Colon (tissue), 2 donors: ENCODE measurements around the gene RGS1.
"Not testable (repeated sequence)": the region's sequence is repeated elsewhere in the genome, so short reads cannot be mapped to it uniquely, and the experiment has no call there.

Experiments used
- FAIRE-seq: peaks from 2 replicates; lab custom pipeline; 2012; peaks lifted over from hg19 to GRCh38; lab: Jason Lieb, UNC
- donor health status: control.
- donor health status: control.

The RGS1 gene, protein sequence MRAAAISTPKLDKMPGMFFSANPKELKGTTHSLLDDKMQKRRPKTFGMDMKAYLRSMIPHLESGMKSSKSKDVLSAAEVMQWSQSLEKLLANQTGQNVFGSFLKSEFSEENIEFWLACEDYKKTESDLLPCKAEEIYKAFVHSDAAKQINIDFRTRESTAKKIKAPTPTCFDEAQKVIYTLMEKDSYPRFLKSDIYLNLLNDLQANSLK

DNA sequence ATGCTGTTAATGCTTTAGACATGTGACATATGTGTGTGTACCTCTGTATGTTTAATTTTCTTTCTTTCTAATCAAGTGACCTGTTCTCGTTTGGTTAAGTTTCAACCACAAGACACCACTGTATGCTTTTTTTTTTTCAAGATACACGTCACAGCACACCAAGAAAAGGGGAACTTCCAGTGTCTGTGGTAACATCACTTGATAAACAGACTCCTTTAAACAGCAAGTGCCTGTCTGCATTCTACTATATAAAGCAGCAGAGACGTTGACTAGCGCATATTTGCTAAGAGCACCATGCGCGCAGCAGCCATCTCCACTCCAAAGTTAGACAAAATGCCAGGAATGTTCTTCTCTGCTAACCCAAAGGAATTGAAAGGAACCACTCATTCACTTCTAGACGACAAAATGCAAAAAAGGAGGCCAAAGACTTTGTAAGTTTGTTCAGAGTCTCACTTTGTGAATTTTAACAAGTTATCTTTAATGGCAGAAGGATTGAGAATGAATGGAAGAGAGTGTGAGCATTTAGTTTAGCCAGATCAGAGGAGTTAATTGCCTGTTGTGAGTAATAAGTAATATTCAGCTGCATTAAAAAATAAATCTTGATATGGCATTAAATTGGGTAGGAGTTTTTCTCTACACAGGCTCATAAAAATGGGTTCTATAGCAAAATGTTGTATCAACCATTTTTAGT lies at the start of gene RGS1:
Gene RGS1 (plus strand): TSS at position 275 of the 691 bp plus-strand sequence. CDS start 20 bp downstream, at position 295.
- no peak for FAIRE-seq

- no peak for FAIRE-seq
Measured at GRCh38 chr1:192527111-192527795, 48.3 kb upstream of the RGS1 start.

DNA sequence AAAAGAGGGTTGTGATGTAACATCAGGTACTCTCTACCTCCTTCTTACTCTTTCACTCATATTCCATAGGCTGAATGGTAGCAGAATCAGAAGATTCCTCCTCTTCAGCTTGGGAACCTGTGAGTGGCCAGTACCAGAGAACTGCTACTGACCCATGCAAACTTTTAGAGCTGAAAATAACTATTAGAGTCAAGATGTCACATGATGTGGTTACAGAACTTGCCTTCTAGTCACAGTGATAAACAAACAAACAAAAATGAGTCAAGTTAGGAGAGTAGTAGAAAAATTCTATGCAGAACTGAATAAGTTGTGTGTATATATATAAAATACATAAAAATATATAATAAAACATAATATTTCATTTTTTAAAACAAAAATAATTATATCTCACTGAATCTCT lies 47.6 kb upstream of the RGS1 start:
- FAIRE-seq, result no peak

- FAIRE-seq, result no peak
Measured at GRCh38 chr1:192529031-192529755, 46.4 kb upstream of the RGS1 start.

DNA sequence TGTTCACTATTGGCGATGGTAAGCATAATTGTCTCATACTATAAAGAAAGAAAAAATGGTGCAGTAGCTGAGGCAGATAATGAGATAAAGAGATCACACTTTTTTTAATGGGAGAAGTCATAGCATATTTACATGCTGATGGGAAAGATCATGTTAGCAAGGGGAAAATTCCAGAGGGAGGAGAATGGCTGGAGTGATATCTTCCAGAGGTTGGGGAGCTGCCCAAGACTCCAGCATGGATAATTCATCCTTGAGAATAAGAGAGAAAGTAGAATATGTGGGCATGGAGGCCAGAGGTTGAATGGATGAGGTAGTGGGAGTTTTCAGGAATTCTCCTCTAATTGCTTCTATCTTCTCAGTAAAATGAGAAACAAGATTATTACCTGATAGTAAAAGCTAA lies 45.8 kb upstream of the RGS1 start:
- FAIRE-seq, result no peak

DNA sequence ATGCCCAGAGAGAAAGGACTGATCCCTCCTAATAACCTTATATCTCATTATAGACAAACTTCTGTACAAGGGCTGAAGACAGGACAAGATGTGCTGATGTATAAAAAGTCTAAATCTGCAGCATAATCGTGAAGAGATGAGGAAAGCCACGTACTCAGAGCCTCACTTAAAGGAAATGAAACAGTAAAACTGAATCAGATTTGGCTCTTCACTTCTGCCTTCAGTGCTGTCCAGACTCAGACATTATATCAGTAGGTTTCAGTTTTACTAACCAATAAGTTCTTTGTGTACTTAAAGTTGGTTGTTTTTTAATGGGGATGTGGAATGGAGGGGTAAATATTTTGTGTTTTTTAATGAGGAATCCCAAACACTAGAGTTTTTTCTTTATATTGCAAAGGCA lies 45.3 kb upstream of the RGS1 start:
- peak; percentile 38 for FAIRE-seq

- not testable (repeated sequence) for FAIRE-seq
Measured at GRCh38 chr1:192531037-192531703, 44.4 kb upstream of the RGS1 start.

- no peak for FAIRE-seq
Measured at GRCh38 chr1:192534666-192535065, 40.9 kb upstream of the RGS1 start.

- FAIRE-seq, result no peak
Measured at GRCh38 chr1:192535916-192536664, 39.5 kb upstream of the RGS1 start.

GRCh38 chr1:192538407-192539296 lies 36.9 kb upstream of the RGS1 start:
- no peak for FAIRE-seq

GRCh38 chr1:192539297-192540092 lies 36.1 kb upstream of the RGS1 start:
- FAIRE-seq, result no peak

GRCh38 chr1:192543445-192543844 lies 32.1 kb upstream of the RGS1 start:
- FAIRE-seq, result no peak

DNA sequence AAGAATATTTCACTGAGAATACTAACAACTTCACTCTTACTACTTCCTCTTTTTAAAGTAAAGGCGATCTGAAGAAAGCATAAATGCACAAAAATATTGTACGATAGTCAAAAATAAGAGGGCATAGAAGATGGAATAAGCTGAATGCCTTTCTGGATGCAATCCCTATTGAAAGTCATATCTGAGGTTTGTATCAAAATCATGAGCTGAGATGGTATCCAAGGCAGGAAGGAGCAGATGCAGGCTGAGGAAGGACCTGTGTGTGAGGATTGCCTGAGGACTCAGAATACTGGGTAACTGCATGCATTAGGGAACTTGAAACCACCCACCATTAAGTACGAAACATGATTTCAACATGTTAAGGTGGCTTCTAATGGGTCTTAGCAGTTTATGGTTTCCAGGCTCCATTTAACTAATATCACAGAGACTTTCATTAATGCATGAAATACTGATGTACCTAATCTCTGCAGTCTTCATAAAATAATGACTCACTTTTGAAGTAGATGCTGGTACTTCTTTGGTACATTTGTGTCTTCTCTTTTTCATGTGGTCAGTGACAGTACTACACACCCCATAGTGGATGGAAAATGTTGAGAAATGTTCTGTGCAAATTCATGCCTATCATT lies 29.6 kb upstream of the RGS1 start:
- no peak for FAIRE-seq

GRCh38 chr1:192546596-192547190 lies 28.9 kb upstream of the RGS1 start:
- no peak for FAIRE-seq

DNA sequence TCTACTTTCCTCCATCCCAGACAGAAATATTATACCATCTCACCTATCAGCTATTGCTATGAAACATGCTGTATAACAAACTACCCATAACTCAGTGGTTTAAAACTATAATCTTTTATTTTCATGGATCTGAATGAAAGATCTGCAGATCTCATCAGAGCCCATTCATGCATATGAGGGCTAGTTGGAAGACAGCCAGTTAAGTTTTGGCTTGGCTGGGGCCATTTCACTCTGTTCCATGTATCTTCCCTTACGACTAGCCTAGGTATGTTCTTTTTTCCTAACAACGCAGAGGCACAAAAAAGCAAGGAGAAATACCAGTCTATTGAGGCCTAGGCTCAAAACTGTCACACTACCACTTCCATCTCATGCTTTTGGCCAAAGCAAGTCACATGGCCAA lies 28.1 kb upstream of the RGS1 start:
- FAIRE-seq, result no peak

GRCh38 chr1:192549937-192550336 lies 25.6 kb upstream of the RGS1 start:
- FAIRE-seq, result no peak

DNA sequence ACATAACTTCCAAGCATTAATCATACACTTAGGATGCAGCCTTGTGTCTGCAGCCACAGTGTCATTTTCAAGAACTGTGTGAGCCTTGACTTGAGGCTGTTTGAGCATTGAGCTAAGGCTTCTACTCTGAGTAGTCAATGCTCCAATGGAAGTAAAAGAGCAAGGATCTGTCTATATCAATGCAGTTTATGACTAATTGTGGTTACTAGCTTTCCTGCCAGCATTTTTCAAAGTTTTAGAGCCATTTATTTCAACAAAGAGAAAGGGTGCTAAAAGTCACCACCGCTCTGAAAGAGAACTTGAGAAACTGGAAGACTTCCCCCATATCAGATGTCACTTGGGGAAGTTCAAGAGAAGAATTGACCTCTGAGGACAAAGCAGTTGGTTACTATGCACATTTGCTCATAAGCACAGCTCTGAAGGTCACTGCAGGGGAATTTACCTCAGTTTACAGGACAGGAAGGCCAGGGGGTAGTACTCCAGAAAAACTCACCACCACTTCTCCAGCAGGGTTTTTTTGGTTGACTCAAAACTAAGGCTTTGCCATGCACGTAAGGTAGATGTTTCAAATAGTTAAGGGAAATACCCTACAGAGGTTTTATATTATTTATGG lies 24.5 kb upstream of the RGS1 start:
- FAIRE-seq, result no peak

DNA sequence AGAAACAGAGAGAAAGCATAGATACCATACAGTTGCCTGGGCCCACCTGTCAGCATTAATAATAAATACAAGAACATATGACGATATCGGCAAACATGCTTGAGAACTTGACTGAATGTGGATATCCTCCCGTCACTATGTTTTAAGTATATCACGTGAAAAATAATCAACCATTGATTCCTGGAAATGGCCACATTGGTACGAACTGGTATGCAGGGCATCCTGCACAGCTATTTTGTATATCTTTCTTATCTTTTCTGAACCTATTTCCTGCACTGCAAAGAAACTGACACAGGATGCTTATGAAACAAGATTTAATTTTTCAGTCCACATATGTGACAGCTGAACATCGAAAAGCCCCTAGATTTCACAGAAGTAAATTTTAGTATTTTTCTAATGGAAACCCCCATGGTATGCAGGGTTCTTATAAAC lies 22.8 kb upstream of the RGS1 start:
- no peak for FAIRE-seq
